Activated effector memory CD4-positive, alpha-beta T cell treated with Interleukin-2 at 50 U/mL for 16 hours (primary cell): ENCODE results near the gene LRRC27.

Source experiments
- DNase-seq: peaks from one replicate; pipeline ENCODE4 v3.0.0-alpha.2; 2020

LRRC27 gene

GRCh38 chr10:132360766-132361447 lies 28.9 kb downstream of the LRRC27 start:
- no peak for DNase-seq

GRCh38 chr10:132361581-132362101 lies 29.6 kb downstream of the LRRC27 start:
- DNase-seq = no peak

- no peak for DNase-seq
Measured at GRCh38 chr10:132362151-132362611, 30.2 kb downstream of the LRRC27 start.

- DNase-seq = no peak
Measured at GRCh38 chr10:132363376-132363775, 31.4 kb downstream of the LRRC27 start.

- no peak for DNase-seq
Measured at GRCh38 chr10:132363921-132364593, 32.1 kb downstream of the LRRC27 start.

GRCh38 chr10:132364594-132364970 lies 32.6 kb downstream of the LRRC27 start:
- no peak for DNase-seq

- no peak for DNase-seq
Measured at GRCh38 chr10:132365102-132365501, 33.1 kb downstream of the LRRC27 start.

- no peak for DNase-seq
Measured at GRCh38 chr10:132366006-132366405, 34.0 kb downstream of the LRRC27 start.

- no peak for DNase-seq
Measured at GRCh38 chr10:132366499-132366898, 34.5 kb downstream of the LRRC27 start.

GRCh38 chr10:132368391-132368790 lies 36.4 kb downstream of the LRRC27 start:
- no peak for DNase-seq

- DNase-seq = no peak
Measured at GRCh38 chr10:132368881-132369635, 37.1 kb downstream of the LRRC27 start.

GRCh38 chr10:132369636-132370185 lies 37.7 kb downstream of the LRRC27 start:
- no peak for DNase-seq

GRCh38 chr10:132370426-132371340 lies 38.7 kb downstream of the LRRC27 start:
- DNase-seq = no peak

- no peak for DNase-seq
Measured at GRCh38 chr10:132371641-132372081, 39.7 kb downstream of the LRRC27 start.

GRCh38 chr10:132372516-132373095 lies 40.6 kb downstream of the LRRC27 start:
- no peak for DNase-seq

GRCh38 chr10:132373241-132373955 lies 41.4 kb downstream of the LRRC27 start:
- no peak for DNase-seq

GRCh38 chr10:132374176-132374575 lies 42.2 kb downstream of the LRRC27 start:
- DNase-seq = no peak

GRCh38 chr10:132374612-132375011 lies 42.6 kb downstream of the LRRC27 start:
- DNase-seq = no peak

GRCh38 chr10:132375116-132375794 lies 43.3 kb downstream of the LRRC27 start:
- no peak for DNase-seq

- no peak for DNase-seq
Measured at GRCh38 chr10:132375795-132376297, 43.9 kb downstream of the LRRC27 start.
